GM19023 (cell line): ENCODE results near the gene OR2A25.
"Not testable (repeated sequence)": the region's sequence is repeated elsewhere in the genome, so short reads cannot be mapped to it uniquely, and the experiment has no call there.

Source experiments
- ATAC-seq: cut with Tn5 transposase; IDR thresholded peaks from one replicate; pipeline ENCODE4 v1.9.1; 2021; ENCODE audit warnings: mild to moderate bottlenecking, moderate library complexity; ENCODE audit not compliant: unreplicated experiment

The OR2A25 gene

GRCh38 chr7:144069511-144069910 is at the start of gene OR2A25:
Gene OR2A25, plus strand, starts transcription at chr7:144069811. Its CDS starts 4,409 bp downstream, at chr7:144074220.
- ATAC-seq, result no peak

GRCh38 chr7:144020340-144020739 is 49.3 kb upstream of the OR2A25 start:
- ATAC-seq, result no peak

- ATAC-seq, result no peak
Measured at GRCh38 chr7:144022169-144022568, 47.4 kb upstream of the OR2A25 start.

- no peak for ATAC-seq
Measured at GRCh38 chr7:144023171-144023827, 46.3 kb upstream of the OR2A25 start.

GRCh38 chr7:144024213-144024612 is 45.4 kb upstream of the OR2A25 start:
- no peak for ATAC-seq

GRCh38 chr7:144026203-144026883 is 43.3 kb upstream of the OR2A25 start:
- no peak for ATAC-seq

- ATAC-seq, result no peak
Measured at GRCh38 chr7:144027070-144027469, 42.5 kb upstream of the OR2A25 start.

GRCh38 chr7:144027974-144028373 is 41.6 kb upstream of the OR2A25 start:
- ATAC-seq, result no peak

- no peak for ATAC-seq
Measured at GRCh38 chr7:144028547-144028946, 41.1 kb upstream of the OR2A25 start.

GRCh38 chr7:144032516-144032915 is 37.1 kb upstream of the OR2A25 start:
- no peak for ATAC-seq

- ATAC-seq, result no peak
Measured at GRCh38 chr7:144032985-144033709, 36.5 kb upstream of the OR2A25 start.

GRCh38 chr7:144035385-144035784 is 34.2 kb upstream of the OR2A25 start:
- ATAC-seq, result no peak

GRCh38 chr7:144036302-144036885 is 33.2 kb upstream of the OR2A25 start:
- no peak for ATAC-seq

- ATAC-seq, result no peak
Measured at GRCh38 chr7:144037414-144038035, 32.1 kb upstream of the OR2A25 start.

- no peak for ATAC-seq
Measured at GRCh38 chr7:144038887-144039286, 30.7 kb upstream of the OR2A25 start.

GRCh38 chr7:144048648-144049047 is 21.0 kb upstream of the OR2A25 start, which contains the start of gene OR2A5:
Gene OR2A5, plus strand, starts transcription at chr7:144048948. Its CDS starts 1,454 bp downstream, at chr7:144050402.
- ATAC-seq, result no peak

GRCh38 chr7:144049491-144049890 is 20.1 kb upstream of the OR2A25 start:
- ATAC-seq, result no peak

GRCh38 chr7:144050093-144050492 is 19.5 kb upstream of the OR2A25 start:
- ATAC-seq, result no peak

GRCh38 chr7:144050884-144051283 is 18.7 kb upstream of the OR2A25 start:
- not testable (repeated sequence) for ATAC-seq

GRCh38 chr7:144057954-144058353 is 11.7 kb upstream of the OR2A25 start:
- no peak for ATAC-seq

- no peak for ATAC-seq
Measured at GRCh38 chr7:144063710-144064109, 5.9 kb upstream of the OR2A25 start.
